Gastrocnemius medialis (tissue), 4 donors: ENCODE data around the gene SMIM1.

Experiments used
- CTCF ChIP-seq, 5 experiments: fragments of 450-650 bp in 3 of 5; fragments of 200-600 bp in 2 of 5; sonication (generic) in 2 of 5; IDR thresholded peaks in 4 of 5; conservative IDR thresholded peaks in 1 of 5; 1 replicate in 4 of 5; 2 replicates in 1 of 5; pipeline ENCODE4 v1.5.1; 2016 to 2019; ENCODE audit warnings: antibody characterized with exemption in 5 of 5, mild to moderate bottlenecking in 3 of 5, moderate library complexity in 3 of 5
- POLR2A ChIP-seq, 2 donors: fragments of 450-650 bp; IDR thresholded peaks; one replicate each; pipeline ENCODE4 v1.6.1; 2017; ENCODE audit warnings: antibody characterized with exemption in 2 of 2, mild to moderate bottlenecking in 2 of 2, moderate library complexity in 2 of 2

- TF ChIP-seq POLR2A (IDR thresholded peaks at IDR 0.05) (no peak), CTCF (IDR thresholded peaks at IDR 0.05 in 4 of 5, conservative IDR thresholded peaks at IDR 0.05 in 1 of 5) (no peak)
Measured at GRCh38 chr1:3762873-3763228, 9.7 kb upstream of the SMIM1 start.
